ENCODE data around the gene SIKE1. TPM values are rescaled to one million over a fixed set of nuclear protein-coding genes. Genes with fewer than 3 reads are reported as not detected.

Gene SIKE1
- total RNA-seq, 1 donor from 2014 or later, result 64.2 TPM

GRCh38 chr1:114725230-114725629 is 55.3 kb downstream of the SIKE1 start:
- no peaks in the 10 kb centered on the region for H3K9me3 ChIP-seq (ENCODE audit: insufficient read depth, low read depth, low read length)
- H3K36me3 Mint-ChIP-seq (ENCODE audit: low read depth, unreplicated experiment), result peaks cover 7% of the 10 kb centered on the region
- H3K4me1 Mint-ChIP-seq (ENCODE audit: low read depth, unreplicated experiment), result peaks cover 11% of the 10 kb centered on the region
- no peaks in the 10 kb centered on the region for H3K9me3 Mint-ChIP-seq (ENCODE audit: unreplicated experiment)
- no peak overlapping the region for H3K27ac ChIP-seq (ENCODE audit: low read depth, low read length)
- H3K4me3 ChIP-seq (ENCODE audit: insufficient read depth, low read depth, low read length), result no peak overlapping the region
- H2AFZ ChIP-seq (ENCODE audit: low read depth, low read length), result no peak overlapping the region
- FAIRE-seq, result no peak
- DNase-seq (ENCODE audit: low read depth), result no peak
- H3K4me3 Mint-ChIP-seq (ENCODE audit: unreplicated experiment), result no peak overlapping the region
- no peak overlapping the region for H3K27ac Mint-ChIP-seq (ENCODE audit: unreplicated experiment)
- no peak overlapping the region for H3K4me2 ChIP-seq (ENCODE audit: low read length)
- H3K79me2 ChIP-seq (ENCODE audit: insufficient read depth, low read length), result peaks cover 42% of the 10 kb centered on the region
- H3K9ac ChIP-seq (ENCODE audit: low read length), result no peak overlapping the region
- H3K4me1 ChIP-seq (ENCODE audit: insufficient read depth, low read length), result no peaks in the 10 kb centered on the region
- H3K27me3 ChIP-seq (ENCODE audit: insufficient read depth, low read length), result no peaks in the 10 kb centered on the region
- no peaks in the 10 kb centered on the region for H3K27me3 Mint-ChIP-seq (ENCODE audit: low read depth, unreplicated experiment)
- TF ChIP-seq CTCF (IDR thresholded peaks at IDR 0.05; ENCODE audit: insufficient read depth, low read depth, low read length) (no peak), EZH2 (IDR thresholded peaks at IDR 0.05; ENCODE audit: insufficient read depth, low read length) (no peak)
- peaks cover 70% of the 10 kb centered on the region for H3K36me3 ChIP-seq (ENCODE audit: insufficient read depth, low read length)
- peaks cover 19% of the 10 kb centered on the region for H4K20me1 ChIP-seq (ENCODE audit: insufficient read depth, low read length)

DNA sequence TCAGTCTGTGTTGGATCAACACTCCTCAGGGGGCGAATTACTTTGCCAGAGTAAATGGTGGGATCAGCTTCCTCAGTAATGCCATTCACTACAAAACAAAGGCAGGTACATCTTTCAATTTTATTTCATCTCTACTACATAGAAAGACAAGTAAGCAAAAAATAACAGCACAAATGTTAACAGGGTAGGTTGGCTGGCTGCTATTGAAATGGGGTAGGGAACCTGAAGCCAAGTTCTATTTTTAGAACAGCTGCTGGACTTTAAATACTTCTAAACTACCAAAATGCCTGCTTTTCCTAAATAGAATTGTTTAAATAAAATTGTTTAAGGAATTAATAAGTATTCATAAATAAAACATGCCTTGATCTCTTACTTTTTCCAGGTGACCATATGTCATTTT is 56.6 kb downstream of the SIKE1 start:
- Histone ChIP-seq H3K27me3 (ENCODE audit: insufficient read depth, low read length) (no peaks in the 10 kb centered on the region), H2AFZ (ENCODE audit: low read depth, low read length) (no peak overlapping the region), H3K27ac (ENCODE audit: low read depth, low read length) (no peak overlapping the region), H3K9me3 (ENCODE audit: insufficient read depth, low read depth, low read length) (no peaks in the 10 kb centered on the region), H3K36me3 (ENCODE audit: insufficient read depth, low read length) (peaks cover 72% of the 10 kb centered on the region), H3K9ac (ENCODE audit: low read length) (no peak overlapping the region), H3K79me2 (ENCODE audit: insufficient read depth, low read length) (peaks cover 30% of the 10 kb centered on the region), H3K4me3 (ENCODE audit: insufficient read depth, low read depth, low read length) (no peak overlapping the region), H3K4me1 (ENCODE audit: insufficient read depth, low read length) (no peaks in the 10 kb centered on the region), H3K4me2 (ENCODE audit: low read length) (no peak overlapping the region), H4K20me1 (ENCODE audit: insufficient read depth, low read length) (peaks cover 14% of the 10 kb centered on the region)
- Mint-ChIP-seq H3K27ac (ENCODE audit: unreplicated experiment) (peak overlapping the region; percentile 54), H3K27me3 (ENCODE audit: low read depth, unreplicated experiment) (no peaks in the 10 kb centered on the region), H3K9me3 (ENCODE audit: unreplicated experiment) (no peaks in the 10 kb centered on the region), H3K36me3 (ENCODE audit: low read depth, unreplicated experiment) (peaks cover 5% of the 10 kb centered on the region), H3K4me1 (ENCODE audit: low read depth, unreplicated experiment) (peaks cover 16% of the 10 kb centered on the region), H3K4me3 (ENCODE audit: unreplicated experiment) (no peak overlapping the region)
- TF ChIP-seq CTCF (IDR thresholded peaks at IDR 0.05; ENCODE audit: insufficient read depth, low read depth, low read length) (no peak), EZH2 (IDR thresholded peaks at IDR 0.05; ENCODE audit: insufficient read depth, low read length) (no peak)
- FAIRE-seq, result no peak
- DNase-seq (ENCODE audit: low read depth), result no peak

- peaks cover 17% of the 10 kb centered on the region for H3K4me1 Mint-ChIP-seq (ENCODE audit: low read depth, unreplicated experiment)
- Histone ChIP-seq H3K36me3 (ENCODE audit: insufficient read depth, low read length) (peaks cover 72% of the 10 kb centered on the region), H2AFZ (ENCODE audit: low read depth, low read length) (no peak overlapping the region), H3K27ac (ENCODE audit: low read depth, low read length) (no peak overlapping the region), H3K27me3 (ENCODE audit: insufficient read depth, low read length) (no peaks in the 10 kb centered on the region), H3K9ac (ENCODE audit: low read length) (no peak overlapping the region), H3K9me3 (ENCODE audit: insufficient read depth, low read depth, low read length) (no peaks in the 10 kb centered on the region), H3K4me1 (ENCODE audit: insufficient read depth, low read length) (no peaks in the 10 kb centered on the region), H3K4me2 (ENCODE audit: low read length) (no peak overlapping the region), H3K4me3 (ENCODE audit: insufficient read depth, low read depth, low read length) (no peak overlapping the region), H3K79me2 (ENCODE audit: insufficient read depth, low read length) (peaks cover 26% of the 10 kb centered on the region), H4K20me1 (ENCODE audit: insufficient read depth, low read length) (peaks cover 14% of the 10 kb centered on the region)
- no peaks in the 10 kb centered on the region for H3K9me3 Mint-ChIP-seq (ENCODE audit: unreplicated experiment)
- no peak for FAIRE-seq
- no peak for TF ChIP-seq CTCF (IDR thresholded peaks at IDR 0.05; ENCODE audit: insufficient read depth, low read depth, low read length)
- no peak for TF ChIP-seq EZH2 (IDR thresholded peaks at IDR 0.05; ENCODE audit: insufficient read depth, low read length)
- no peak for DNase-seq (ENCODE audit: low read depth)
- H3K36me3 Mint-ChIP-seq (ENCODE audit: low read depth, unreplicated experiment), result peaks cover 8% of the 10 kb centered on the region
- H3K27me3 Mint-ChIP-seq (ENCODE audit: low read depth, unreplicated experiment), result no peaks in the 10 kb centered on the region
- H3K4me3 Mint-ChIP-seq (ENCODE audit: unreplicated experiment), result no peak overlapping the region
- H3K27ac Mint-ChIP-seq (ENCODE audit: unreplicated experiment), result no peak overlapping the region
These were observed 57.0 kb downstream of the SIKE1 start for GRCh38 chr1:114723457-114723856.

Measured in astrocyte (in vitro differentiated cells and primary cell).